GM23338 (cell line): Measurements from ENCODE around the gene KCNA3. TPM values are rescaled to one million over a fixed set of nuclear protein-coding genes. Genes with fewer than 3 reads are reported as not detected.

ENCODE experiments used
- ATAC-seq: fragments of 200-7000 bp; cut with Tn5 transposase; 3 replicates; pipeline ENCODE4 v1.9.1; 2020
- DNase-seq: peaks from one replicate; pipeline ENCODE4 v3.0.0-alpha.2; 2015; ENCODE audit warnings: low spot score
- H2AFZ ChIP-seq: fragments of 200-600 bp; sonication (generic); 2 replicates; pipeline ENCODE4 v1.8.0; 2016; ENCODE audit warnings: antibody characterized with exemption, mild to moderate bottlenecking, moderate library complexity
- H3F3A ChIP-seq: fragments of 200-600 bp; sonication (generic); replicated peaks from 2 replicates; pipeline ENCODE4 v1.8.0; 2017; ENCODE audit warnings: antibody characterized with exemption, mixed run types, low read depth
- H3K27ac ChIP-seq: fragments of 200-600 bp; sonication (generic); 2 replicates; pipeline ENCODE4 v1.6.1; 2016; ENCODE audit warnings: low read depth
- H3K27me3 ChIP-seq: fragments of 200-600 bp; sonication (generic); 2 replicates; pipeline ENCODE4 v1.8.0; 2016; ENCODE audit warnings: mild to moderate bottlenecking, mixed run types, moderate library complexity; ENCODE audit not compliant: insufficient read depth
- H3K36me3 ChIP-seq: fragments of 200-600 bp; sonication (generic); 2 replicates; pipeline ENCODE4 v1.8.0; 2016; ENCODE audit warnings: mild to moderate bottlenecking; ENCODE audit not compliant: insufficient read depth
- H3K4me1 ChIP-seq: fragments of 200-600 bp; sonication (generic); 2 replicates; pipeline ENCODE4 v1.8.0; 2016; ENCODE audit warnings: mild to moderate bottlenecking, moderate library complexity; ENCODE audit not compliant: insufficient read depth
- H3K4me2 ChIP-seq: fragments of 200-600 bp; sonication (generic); 2 replicates; pipeline ENCODE4 v1.7.1; 2017; ENCODE audit warnings: mixed run types
- H3K4me3 ChIP-seq: fragments of 200-600 bp; sonication (generic); 2 replicates; pipeline ENCODE4 v1.6.1; 2016; ENCODE audit warnings: mixed run types
- H3K79me2 ChIP-seq: fragments of 200-600 bp; sonication (generic); replicated peaks from 2 replicates; pipeline ENCODE4 v1.8.0; 2017; ENCODE audit warnings: mild to moderate bottlenecking; ENCODE audit not compliant: insufficient read depth
- H3K9me2 ChIP-seq: fragments of 200-600 bp; sonication (generic); 2 replicates; pipeline ENCODE4 v1.8.0; 2017; ENCODE audit not compliant: insufficient read depth
- H4K20me1 ChIP-seq: fragments of 200-600 bp; sonication (generic); replicated peaks from 2 replicates; pipeline ENCODE4 v1.8.0; 2017; ENCODE audit warnings: mild to moderate bottlenecking; ENCODE audit not compliant: insufficient read depth
- H3K27ac Mint-ChIP-seq: 2 replicates; pipeline ENCODE4 v1.8.0; 2020; ENCODE audit warnings: inconsistent platforms, mild to moderate bottlenecking, moderate library complexity, mixed read lengths
- H3K27me3 Mint-ChIP-seq: 3 replicates; pipeline ENCODE4 v1.8.0; 2022; ENCODE audit warnings: low read depth, mild to moderate bottlenecking, moderate library complexity, mixed read lengths, inconsistent platforms; ENCODE audit not compliant: insufficient read depth, poor library complexity
- H3K36me3 Mint-ChIP-seq: 3 replicates; pipeline ENCODE4 v1.8.0; 2021; ENCODE audit warnings: low read depth, mild to moderate bottlenecking, inconsistent platforms, moderate library complexity, mixed read lengths
- H3K4me1 Mint-ChIP-seq: 3 replicates; pipeline ENCODE4 v1.8.0; 2020; ENCODE audit warnings: mild to moderate bottlenecking, inconsistent platforms, mixed read lengths
- H3K4me3 Mint-ChIP-seq: 3 replicates; pipeline ENCODE4 v1.8.0; 2021; ENCODE audit warnings: moderate library complexity, mild to moderate bottlenecking, inconsistent platforms, mixed read lengths
- H3K9me3 Mint-ChIP-seq: 3 replicates; pipeline ENCODE4 v1.8.0; 2020; ENCODE audit warnings: moderate library complexity, mild to moderate bottlenecking, inconsistent platforms, mixed read lengths
- CREB1 ChIP-seq: fragments of 250-450 bp; sonication (Bioruptor Pico); IDR thresholded peaks from 2 replicates; pipeline ENCODE4 v1.5.0; 2020; ENCODE audit warnings: low read depth, mild to moderate bottlenecking, moderate library complexity
- CTCF ChIP-seq, 2 experiments: fragments of 200-600 bp in 1 of 2; sonication (generic) in 1 of 2; conservative IDR thresholded peaks; 2 replicates each; pipeline versions ENCODE4 v1.5.1 to v1.6.1; 2016 to 2017; ENCODE audit warnings: antibody characterized with exemption in 2 of 2, low read depth in 2 of 2, mild to moderate bottlenecking in 2 of 2, moderate library complexity in 1 of 2
- JUNB ChIP-seq: IDR thresholded peaks from one replicate; pipeline ENCODE4 v1.6.1; 2016; ENCODE audit warnings: antibody characterized with exemption; ENCODE audit not compliant: unreplicated experiment
- NANOG ChIP-seq: IDR thresholded peaks from 2 replicates; pipeline ENCODE4 v1.6.1; 2016; ENCODE audit warnings: antibody characterized with exemption, borderline replicate concordance
- REST ChIP-seq: IDR thresholded peaks from one replicate; pipeline ENCODE4 v1.6.1; 2018; ENCODE audit warnings: antibody characterized with exemption; ENCODE audit not compliant: unreplicated experiment
- polyA plus RNA-seq: library from polyadenylated mRNA; unstranded; fragments of >200 nt; fragmentation: Nextera tagmentation; extraction: Ambion mirVana; gene quantifications from 2 replicates; pipeline ENCODE4 v1.2.1, GENCODE V29; 2016
- total RNA-seq: library from RNA; depleted of rRNA; stranded (reverse); fragments of >200 nt; shearing (Covaris generic); gene quantifications from 2 replicates; pipeline ENCODE4 v1.2.3, GENCODE V29; 2014

KCNA3 gene
- total and polyA plus RNA-seq, 2 experiments from 2014 or later, result 0.32 to 4.2 TPM

- DNase-seq, result peak; percentile 92
- H3K79me2 ChIP-seq, result no peaks in the 10 kb centered on the region
- H3K4me3 ChIP-seq, result no peak overlapping the region
- no peak overlapping the region for H3K4me2 ChIP-seq
- H3F3A ChIP-seq, result no peaks in the 10 kb centered on the region
- Mint-ChIP-seq H3K36me3 (no peaks in the 10 kb centered on the region), H3K4me1 (no peaks in the 10 kb centered on the region), H3K27ac (no peak overlapping the region), H3K27me3 (peaks cover 5% of the 10 kb centered on the region), H3K4me3 (no peak overlapping the region), H3K9me3 (no peaks in the 10 kb centered on the region)
- no peaks in the 10 kb centered on the region for H4K20me1 ChIP-seq
- peak; percentile 100 for ATAC-seq
- 0 out of 2 replicates have a peak overlapping the region, but pooled peaks have one; percentile 29 for H2AFZ ChIP-seq
- H3K4me1 ChIP-seq, result no peaks in the 10 kb centered on the region
- H3K36me3 ChIP-seq, result no peaks in the 10 kb centered on the region
- H3K27me3 ChIP-seq, result 0 out of 2 replicates have a peak, but pooled peaks cover 3% of the 10 kb centered on the region
- TF ChIP-seq CREB1 (CRISPR knock-in tag) (no peak), CTCF (conservative IDR thresholded peaks at IDR 0.05; ENCODE audit: low read depth in 2 of 2) (peak; percentile 82 to 90)
- H3K9me2 ChIP-seq, result no peaks in the 10 kb centered on the region
- no peak overlapping the region for H3K27ac ChIP-seq
Measured at GRCh38 chr1:110630839-110631663, 43.7 kb downstream of the KCNA3 start.

GRCh38 chr1:110628323-110629105 lies 46.2 kb downstream of the KCNA3 start:
- no peaks in the 10 kb centered on the region; the same call in 2 of the 3 replicates for H3K9me3 Mint-ChIP-seq
- no peaks in the 10 kb centered on the region for H3K4me1 Mint-ChIP-seq
- Histone ChIP-seq H3K27ac (no peak overlapping the region), H3K79me2 (no peaks in the 10 kb centered on the region), H3F3A (no peaks in the 10 kb centered on the region), H3K9me2 (no peaks in the 10 kb centered on the region), H3K4me3 (no peak overlapping the region), H2AFZ (no peak overlapping the region), H4K20me1 (no peaks in the 10 kb centered on the region), H3K4me2 (no peak overlapping the region), H3K36me3 (no peaks in the 10 kb centered on the region), H3K4me1 (no peaks in the 10 kb centered on the region), H3K27me3 (0 out of 2 replicates have a peak, but pooled peaks cover 3% of the 10 kb centered on the region)
- H3K27ac Mint-ChIP-seq, result no peak overlapping the region
- peaks cover 7% of the 10 kb centered on the region for H3K27me3 Mint-ChIP-seq
- ATAC-seq (no peak), DNase-seq (no peak)
- no peak overlapping the region for H3K4me3 Mint-ChIP-seq
- no peaks in the 10 kb centered on the region for H3K36me3 Mint-ChIP-seq
- no peak for TF ChIP-seq NANOG
- TF ChIP-seq JUNB, result no peak
- no peak for TF ChIP-seq REST
